ENCODE results near the gene SMIM1. TPM values are rescaled to one million over a fixed set of nuclear protein-coding genes. Genes with fewer than 3 reads are reported as not detected.

Gene SMIM1
- total RNA-seq, 4 donors from 2014 or later: 4.7 TPM; not detected in 3

DNA sequence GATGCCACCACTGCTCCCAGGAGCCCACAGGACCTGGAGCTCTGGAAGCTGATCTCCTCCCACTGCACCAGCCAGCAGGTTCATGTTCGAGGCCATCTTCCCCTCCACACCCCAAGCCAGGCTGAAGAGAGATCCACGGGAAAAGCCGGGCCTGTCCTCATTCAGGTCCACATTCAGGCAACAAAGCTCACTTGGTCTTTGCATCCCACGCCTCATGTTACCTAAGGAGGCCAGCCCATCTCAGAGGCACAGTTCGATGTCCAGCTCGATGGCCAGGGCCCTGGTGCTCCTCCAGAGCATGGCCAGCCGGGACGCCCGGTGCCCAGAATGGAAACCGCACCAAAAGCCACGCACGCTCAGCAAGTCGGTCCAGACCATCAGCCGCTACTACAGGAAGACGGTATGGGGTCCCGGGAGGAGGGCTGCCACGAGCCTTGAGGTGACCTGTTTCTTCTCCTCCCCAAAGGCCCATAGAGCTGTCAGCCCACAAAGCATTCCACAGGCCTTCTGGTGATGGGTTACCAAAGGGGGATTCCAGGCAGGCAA lies 20.1 kb upstream of the SMIM1 start, which contains the start of gene CCDC27:
Gene CCDC27, plus strand, starts transcription at position 51 of the 546 bp plus-strand sequence. Its CDS starts 32 bp downstream, at position 83.
- TF ChIP-seq, protein P1, sequence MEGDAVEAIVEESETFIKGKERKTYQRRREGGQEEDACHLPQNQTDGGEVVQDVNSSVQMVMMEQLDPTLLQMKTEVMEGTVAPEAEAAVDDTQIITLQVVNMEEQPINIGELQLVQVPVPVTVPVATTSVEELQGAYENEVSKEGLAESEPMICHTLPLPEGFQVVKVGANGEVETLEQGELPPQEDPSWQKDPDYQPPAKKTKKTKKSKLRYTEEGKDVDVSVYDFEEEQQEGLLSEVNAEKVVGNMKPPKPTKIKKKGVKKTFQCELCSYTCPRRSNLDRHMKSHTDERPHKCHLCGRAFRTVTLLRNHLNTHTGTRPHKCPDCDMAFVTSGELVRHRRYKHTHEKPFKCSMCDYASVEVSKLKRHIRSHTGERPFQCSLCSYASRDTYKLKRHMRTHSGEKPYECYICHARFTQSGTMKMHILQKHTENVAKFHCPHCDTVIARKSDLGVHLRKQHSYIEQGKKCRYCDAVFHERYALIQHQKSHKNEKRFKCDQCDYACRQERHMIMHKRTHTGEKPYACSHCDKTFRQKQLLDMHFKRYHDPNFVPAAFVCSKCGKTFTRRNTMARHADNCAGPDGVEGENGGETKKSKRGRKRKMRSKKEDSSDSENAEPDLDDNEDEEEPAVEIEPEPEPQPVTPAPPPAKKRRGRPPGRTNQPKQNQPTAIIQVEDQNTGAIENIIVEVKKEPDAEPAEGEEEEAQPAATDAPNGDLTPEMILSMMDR (IDR thresholded peaks at IDR 0.05; ENCODE audit: low read depth): no peak

DNA sequence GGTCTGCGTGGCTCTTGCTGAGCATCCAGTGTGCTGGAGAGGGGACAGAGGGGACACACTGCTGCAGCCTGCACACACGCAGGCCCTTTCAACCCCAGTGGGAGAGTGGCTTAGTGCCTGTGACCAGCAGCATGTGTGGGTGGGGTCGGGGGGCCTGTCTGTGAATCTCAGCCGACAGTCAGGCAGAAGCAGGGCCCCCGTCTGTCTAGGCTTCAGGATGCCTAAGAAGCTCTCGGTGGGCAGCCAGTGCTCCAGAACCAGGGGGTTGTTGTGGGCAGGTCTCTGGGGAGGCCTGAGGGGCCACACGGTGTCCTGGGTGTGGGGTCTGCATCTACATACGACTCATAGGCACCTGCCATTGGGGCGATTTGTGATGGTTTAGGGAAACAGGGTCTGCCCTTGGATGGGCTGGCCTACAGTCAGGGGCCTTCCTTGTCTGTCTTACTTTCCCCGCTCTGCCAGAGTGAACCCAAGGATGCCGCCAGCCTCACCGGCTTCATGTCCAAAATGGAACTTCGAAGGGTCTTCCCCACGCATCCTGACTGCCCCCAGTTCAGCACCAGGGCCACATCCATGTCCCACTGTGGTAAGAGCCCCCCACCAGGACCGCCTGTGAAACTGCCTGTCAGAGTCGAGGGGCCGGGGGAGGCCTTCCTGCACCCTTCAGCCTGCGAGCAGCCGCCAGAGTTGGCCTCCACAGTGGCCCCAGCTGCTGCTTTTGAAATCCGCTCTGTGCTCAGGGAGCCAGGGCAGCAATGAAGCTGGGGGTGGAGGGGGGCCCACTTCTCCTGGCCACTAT lies 18.7 kb upstream of the SMIM1 start:
- TF ChIP-seq, protein P1 (IDR thresholded peaks at IDR 0.05; ENCODE audit: low read depth): no peak

GRCh38 chr1:3756394-3756793 lies 16.2 kb upstream of the SMIM1 start:
- TF ChIP-seq, protein P1 (IDR thresholded peaks at IDR 0.05; ENCODE audit: low read depth): no peak

- TF ChIP-seq, protein P1 (IDR thresholded peaks at IDR 0.05; ENCODE audit: low read depth): no peak
Measured at GRCh38 chr1:3759164-3759563, 13.4 kb upstream of the SMIM1 start.

GRCh38 chr1:3759796-3760195 lies 12.8 kb upstream of the SMIM1 start:
- TF ChIP-seq, protein P1 (IDR thresholded peaks at IDR 0.05; ENCODE audit: low read depth): no peak

GRCh38 chr1:3761296-3762010 lies 11.1 kb upstream of the SMIM1 start:
- TF ChIP-seq, protein P1 (IDR thresholded peaks at IDR 0.05; ENCODE audit: low read depth): no peak

Measured in subcutaneous adipose tissue (tissue), 4 donors.